ENCODE data around the gene ARSK. TPM values are rescaled to one million over a fixed set of nuclear protein-coding genes. Genes with fewer than 3 reads are reported as not detected.

The ARSK gene
- total and polyA plus RNA-seq, 2 donors (not counting 1 experiment from before 2014, with no cell fraction given): 3.7 to 5.1 TPM

DNA sequence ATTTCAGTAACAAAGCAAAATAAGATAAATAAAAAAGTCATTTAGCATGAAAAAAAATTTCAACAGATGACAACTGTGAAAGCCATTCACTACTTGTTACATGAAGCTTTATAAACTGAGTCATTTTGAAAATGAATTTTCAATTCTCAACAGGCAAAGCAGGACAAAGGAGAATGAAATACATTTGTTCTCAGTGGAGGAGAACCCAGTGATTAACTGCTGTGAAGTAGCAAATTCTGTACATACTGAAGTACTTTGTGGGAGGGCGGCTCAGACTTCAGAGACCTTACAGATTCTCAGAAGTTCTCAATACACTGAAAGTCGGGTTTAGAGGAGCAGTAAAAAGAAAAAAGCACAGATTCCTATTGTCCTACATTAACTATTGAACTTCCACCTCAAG, 21.8 kb upstream of the ARSK start:
- H3K36me3 ChIP-seq (replicated peaks in 1 of 2; ENCODE audit: control extremely low read depth in 1 of 2, control insufficient read depth in 1 of 2, extremely low read depth in 1 of 2, insufficient read depth in 2 of 2, low read length in 1 of 2): peaks cover 15 to 60% of the 10 kb centered on the region in 2 experiments
- Mint-ChIP-seq H3K9me3 (ENCODE audit: insufficient read depth) (no peaks in the 10 kb centered on the region), H3K27ac (no peak overlapping the region), H3K4me1 (peaks cover 7% of the 10 kb centered on the region), H3K4me3 (no peak overlapping the region), H3K27me3 (no peaks in the 10 kb centered on the region)
- H3K9ac ChIP-seq (ENCODE audit: low read length): no peak overlapping the region
- POLR2A ChIA-PET: no interaction called here
- no peaks in the 10 kb centered on the region for H3K27me3 ChIP-seq (replicated peaks in 1 of 4; ENCODE audit: control extremely low read depth in 1 of 4, control insufficient read depth in 3 of 4, insufficient read depth in 4 of 4, low read length in 3 of 4)
- H3K27ac ChIP-seq (ENCODE audit: low read length in 2 of 2): no peak overlapping the region
- intact Hi-C loops (cut with micrococcal nuclease): no loop called here
- no peak overlapping the region for H2AFZ ChIP-seq (ENCODE audit: insufficient read depth, low read depth, low read length, poor library complexity, severe bottlenecking)
- TF ChIP-seq, protein P1, sequence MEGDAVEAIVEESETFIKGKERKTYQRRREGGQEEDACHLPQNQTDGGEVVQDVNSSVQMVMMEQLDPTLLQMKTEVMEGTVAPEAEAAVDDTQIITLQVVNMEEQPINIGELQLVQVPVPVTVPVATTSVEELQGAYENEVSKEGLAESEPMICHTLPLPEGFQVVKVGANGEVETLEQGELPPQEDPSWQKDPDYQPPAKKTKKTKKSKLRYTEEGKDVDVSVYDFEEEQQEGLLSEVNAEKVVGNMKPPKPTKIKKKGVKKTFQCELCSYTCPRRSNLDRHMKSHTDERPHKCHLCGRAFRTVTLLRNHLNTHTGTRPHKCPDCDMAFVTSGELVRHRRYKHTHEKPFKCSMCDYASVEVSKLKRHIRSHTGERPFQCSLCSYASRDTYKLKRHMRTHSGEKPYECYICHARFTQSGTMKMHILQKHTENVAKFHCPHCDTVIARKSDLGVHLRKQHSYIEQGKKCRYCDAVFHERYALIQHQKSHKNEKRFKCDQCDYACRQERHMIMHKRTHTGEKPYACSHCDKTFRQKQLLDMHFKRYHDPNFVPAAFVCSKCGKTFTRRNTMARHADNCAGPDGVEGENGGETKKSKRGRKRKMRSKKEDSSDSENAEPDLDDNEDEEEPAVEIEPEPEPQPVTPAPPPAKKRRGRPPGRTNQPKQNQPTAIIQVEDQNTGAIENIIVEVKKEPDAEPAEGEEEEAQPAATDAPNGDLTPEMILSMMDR (IDR thresholded peaks at IDR 0.05): no peak
- no peak for TF ChIP-seq EZH2 (IDR thresholded peaks at IDR 0.05; ENCODE audit: borderline replicate concordance, insufficient read depth, low read depth, low read length, poor library complexity, severe bottlenecking)
- no peaks in the 10 kb centered on the region for H4K20me1 ChIP-seq (ENCODE audit: control insufficient read depth, insufficient read depth, low read length, poor library complexity, severe bottlenecking)
- no peak overlapping the region for H3K4me2 ChIP-seq (replicated peaks; ENCODE audit: low read depth, low read length, poor library complexity, severe bottlenecking)
- H3K9me3 ChIP-seq (ENCODE audit: control extremely low read depth in 1 of 3, control insufficient read depth in 2 of 3, insufficient read depth in 1 of 3, low read length in 2 of 3): no peaks in the 10 kb centered on the region
- ATAC-seq (ENCODE audit: low read depth) (no peak), DNase-seq (no peak)
- WGBS (ENCODE audit: insufficient coverage): no CpG with 5 or more reads among the region's 2 CpGs
- H3K79me2 ChIP-seq (ENCODE audit: control insufficient read depth, insufficient read depth, low read length): no peaks in the 10 kb centered on the region
- CTCF ChIA-PET: no interaction called here
- H3K4me1 ChIP-seq (ENCODE audit: control insufficient read depth in 2 of 2, insufficient read depth in 2 of 2, low read length in 2 of 2): no peaks in the 10 kb centered on the region
- H3K4me3 ChIP-seq (ENCODE audit: control extremely low read depth in 1 of 5, extremely low read depth in 1 of 5, insufficient read depth in 1 of 5, low read depth in 2 of 5, low read length in 4 of 5): no peak overlapping the region

DNA sequence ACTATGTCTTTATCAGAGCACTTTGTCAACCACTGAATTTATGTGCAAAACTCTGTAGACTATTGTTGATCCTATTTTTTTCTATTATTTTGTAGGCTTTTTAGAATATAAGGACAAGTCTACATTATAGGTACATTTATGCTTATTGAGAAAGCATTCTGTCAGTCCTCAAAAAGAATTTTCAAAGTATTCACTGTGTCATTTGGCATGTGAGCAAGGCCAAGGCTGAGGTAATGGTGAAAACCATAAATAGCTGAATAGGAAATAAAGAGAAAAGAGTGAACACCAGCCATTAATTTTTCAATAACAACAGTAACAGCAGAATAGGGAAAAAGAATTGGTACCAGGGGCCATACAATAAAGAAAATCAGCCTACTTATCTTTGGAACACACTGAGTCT, 21.1 kb upstream of the ARSK start:
- Histone ChIP-seq H4K20me1 (ENCODE audit: control insufficient read depth, insufficient read depth, low read length, poor library complexity, severe bottlenecking) (no peaks in the 10 kb centered on the region), H3K79me2 (ENCODE audit: control insufficient read depth, insufficient read depth, low read length) (no peaks in the 10 kb centered on the region), H3K4me3 (ENCODE audit: control extremely low read depth in 1 of 5, extremely low read depth in 1 of 5, insufficient read depth in 1 of 5, low read depth in 2 of 5, low read length in 4 of 5) (no peak overlapping the region), H3K4me1 (ENCODE audit: control insufficient read depth in 2 of 2, insufficient read depth in 2 of 2, low read length in 2 of 2) (no peaks in the 10 kb centered on the region), H2AFZ (ENCODE audit: insufficient read depth, low read depth, low read length, poor library complexity, severe bottlenecking) (no peak overlapping the region), H3K4me2 (replicated peaks; ENCODE audit: low read depth, low read length, poor library complexity, severe bottlenecking) (no peak overlapping the region), H3K36me3 (replicated peaks in 1 of 2; ENCODE audit: control extremely low read depth in 1 of 2, control insufficient read depth in 1 of 2, extremely low read depth in 1 of 2, insufficient read depth in 2 of 2, low read length in 1 of 2) (peaks cover 12 to 58% of the 10 kb centered on the region in 2 experiments), H3K27me3 (replicated peaks in 1 of 4; ENCODE audit: control extremely low read depth in 1 of 4, control insufficient read depth in 3 of 4, insufficient read depth in 4 of 4, low read length in 3 of 4) (no peaks in the 10 kb centered on the region), H3K27ac (ENCODE audit: low read length in 2 of 2) (no peak overlapping the region), H3K9me3 (ENCODE audit: control extremely low read depth in 1 of 3, control insufficient read depth in 2 of 3, insufficient read depth in 1 of 3, low read length in 2 of 3) (no peaks in the 10 kb centered on the region), H3K9ac (ENCODE audit: low read length) (no peak overlapping the region)
- Mint-ChIP-seq H3K4me3 (no peak overlapping the region), H3K27me3 (no peaks in the 10 kb centered on the region), H3K4me1 (peaks cover 7% of the 10 kb centered on the region), H3K9me3 (ENCODE audit: insufficient read depth) (no peaks in the 10 kb centered on the region), H3K27ac (no peak overlapping the region)
- intact Hi-C loops (cut with micrococcal nuclease): no loop called here
- ChIA-PET CTCF (no interaction called here), POLR2A (no interaction called here)
- no peak for ATAC-seq (ENCODE audit: low read depth)
- no peak for TF ChIP-seq EZH2 (IDR thresholded peaks at IDR 0.05; ENCODE audit: borderline replicate concordance, insufficient read depth, low read depth, low read length, poor library complexity, severe bottlenecking)
- TF ChIP-seq, protein P1 (IDR thresholded peaks at IDR 0.05): no peak
- DNase-seq: no peak

Data from B cell (primary cell).